ENCODE results near the gene PLXNB2. TPM values are rescaled to one million over a fixed set of nuclear protein-coding genes. Genes with fewer than 3 reads are reported as not detected.

Gene PLXNB2
- total and polyA plus RNA-seq, 2 of the 4 experiments (the other 2 are of a cell fraction) = 73.1 to 202 TPM

DNA sequence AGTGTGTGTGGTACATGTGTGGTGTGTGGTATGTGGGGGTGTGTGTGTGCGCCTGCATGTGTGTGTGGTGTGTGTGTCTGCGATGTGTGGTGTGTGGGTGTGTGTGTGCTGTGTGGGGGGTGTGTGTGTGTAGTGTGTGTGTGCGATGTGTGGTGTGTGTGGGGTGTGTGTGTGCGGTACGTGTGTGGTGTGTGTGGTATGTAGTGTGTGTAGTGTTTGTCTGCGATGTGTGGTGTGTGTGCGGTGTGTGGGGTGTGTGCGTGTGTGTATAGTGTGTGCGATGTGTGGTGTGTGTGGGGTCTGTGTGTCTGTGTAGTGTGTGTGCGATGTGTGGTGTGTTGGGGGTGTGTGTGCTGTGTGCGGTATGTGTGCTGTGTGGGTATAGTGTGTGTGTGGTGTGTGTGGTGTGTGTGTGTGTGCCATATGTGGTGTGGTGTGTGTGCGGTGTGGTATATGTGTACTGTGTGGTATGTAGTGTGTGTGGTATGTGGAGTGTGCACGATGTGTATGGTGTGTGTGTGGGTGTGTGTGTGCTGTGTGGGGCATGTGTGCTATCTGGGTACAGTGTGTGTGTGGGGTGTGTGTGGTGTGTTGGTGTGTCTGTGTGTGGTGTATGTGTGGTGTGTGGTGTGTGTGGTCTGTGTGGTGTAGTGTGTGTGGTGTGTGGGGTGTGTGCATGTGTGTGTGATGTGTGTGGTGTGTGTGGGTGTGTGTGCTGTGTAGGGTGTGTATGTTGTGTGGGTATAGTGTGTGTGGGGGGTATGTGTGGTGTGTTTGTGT lies 30.0 kb upstream of the PLXNB2 start:
- H3K4ac ChIP-seq (ENCODE audit: low read depth, low read length) = peak overlapping the region; percentile 6; the same call in 1 of the 2 replicates
- CTCF ChIA-PET = no interaction called here
- H2BK20ac ChIP-seq (ENCODE audit: low read depth, low read length) = no peak overlapping the region
- peak overlapping the region; percentile 94 for H2BK5ac ChIP-seq (ENCODE audit: low read depth, low read length, poor library complexity, severe bottlenecking)
- no peaks in the 10 kb centered on the region for H3K27me3 ChIP-seq (ENCODE audit: control insufficient read depth, insufficient read depth, low read length)
- H3K9ac ChIP-seq (ENCODE audit: low read depth, low read length) = no peak overlapping the region
- DNase-seq = no peak
- H3K4me3 ChIP-seq (ENCODE audit: insufficient read depth, low read depth, low read length) = no peak overlapping the region
- no peak overlapping the region for H3K18ac ChIP-seq (ENCODE audit: low read depth, low read length)
- H3K4me2 ChIP-seq (ENCODE audit: low read depth, low read length) = no peak overlapping the region
- H2AFZ ChIP-seq (replicated peaks; ENCODE audit: low read length, poor library complexity) = peak overlapping the region; percentile 67
- POLR2A ChIA-PET (ENCODE audit: unreplicated experiment) = no interaction called here
- H2BK15ac ChIP-seq (ENCODE audit: low read depth, low read length) = no peak overlapping the region
- dilution Hi-C loops (cut with HindIII; ENCODE audit: low sequenced_read_pairs, unreplicated experiment) (no loop called here), intact Hi-C loops (cut with micrococcal nuclease) (no loop called here), in situ Hi-C loops (cut with MboI; ENCODE audit: low sequenced_read_pairs) (no loop called here)
- ATAC-seq (ENCODE audit: low read depth) = no peak
- H3K4me1 ChIP-seq (ENCODE audit: control insufficient read depth, insufficient read depth, low read length) = peaks cover 2% of the 10 kb centered on the region; the same call in 1 of the 2 replicates
- H4K91ac ChIP-seq (ENCODE audit: insufficient read depth, low read depth, low read length) = no peak overlapping the region
- no peak overlapping the region for H4K5ac ChIP-seq (ENCODE audit: low read depth, low read length)
- H4K20me1 ChIP-seq (ENCODE audit: insufficient read depth, low read length) = peaks cover 4% of the 10 kb centered on the region; the same call in 1 of the 2 replicates
- 0 out of 2 replicates have a peak overlapping the region, but pooled peaks have one; percentile 32 for H3K14ac ChIP-seq (replicated peaks; ENCODE audit: low read depth, low read length)
- H2BK120ac ChIP-seq (ENCODE audit: low read depth, low read length) = no peak overlapping the region
- H4K8ac ChIP-seq (ENCODE audit: low read depth in 2 of 2, low read length in 2 of 2) = no peak overlapping the region
- peaks cover 14 to 31% of the 10 kb centered on the region in 2 experiments for H3K79me1 ChIP-seq (ENCODE audit: low read depth in 1 of 2, low read length in 2 of 2)
- 97 to 100% methylated on average over 1 to 9 of the region's 13 CpGs for WGBS, 2 experiments (ENCODE audit: extremely low coverage in 2 of 2, insufficient read length in 1 of 2)
- no peaks in the 10 kb centered on the region for H3K9me3 ChIP-seq (ENCODE audit: control insufficient read depth, insufficient read depth, low read length)
- H3K36me3 ChIP-seq (ENCODE audit: control insufficient read depth, insufficient read depth, low read length) = no peaks in the 10 kb centered on the region
- peaks cover 34% of the 10 kb centered on the region for H3K9me1 ChIP-seq (ENCODE audit: insufficient read depth, low read length)
- 0 out of 2 replicates have a peak overlapping the region, but pooled peaks have one; percentile 59 for H3K23ac ChIP-seq (ENCODE audit: low read depth, low read length)
- H3K56ac ChIP-seq (ENCODE audit: extremely low read depth, insufficient read depth, low read length) = no peak overlapping the region
- peak overlapping the region; percentile 76; the same call in 1 of the 2 replicates for H2AK5ac ChIP-seq (ENCODE audit: low read depth, low read length)
- H3K27ac ChIP-seq (ENCODE audit: insufficient read depth, low read length) = no peak overlapping the region
- H2AK9ac ChIP-seq (replicated peaks; ENCODE audit: low read depth, low read length, poor library complexity) = peak overlapping the region; percentile 28
- BruUV-seq (replicated peaks) = no TSS peak
- TF ChIP-seq CEBPB (IDR thresholded peaks at IDR 0.05; ENCODE audit: low read depth, low read length) (no peak), MAZ (IDR thresholded peaks at IDR 0.05; ENCODE audit: borderline replicate concordance, low read depth, low read length) (no peak), FOS (IDR thresholded peaks at IDR 0.05; ENCODE audit: low read depth, low read length) (no peak), SMC3 (IDR thresholded peaks at IDR 0.05; ENCODE audit: low read depth, low read length) (no peak), RCOR1 (IDR thresholded peaks at IDR 0.05; ENCODE audit: insufficient replicate concordance, low read length) (no peak), CHD1 (IDR thresholded peaks at IDR 0.05; ENCODE audit: low read depth, low read length) (no peak), NFE2L2 (IDR thresholded peaks at IDR 0.05; ENCODE audit: low read depth, low read length) (no peak), RFX5 (IDR thresholded peaks at IDR 0.05; ENCODE audit: low read depth, low read length) (no peak), MAFK (IDR thresholded peaks at IDR 0.05; ENCODE audit: low read depth, low read length) (no peak), BHLHE40 (IDR thresholded peaks at IDR 0.05; ENCODE audit: low read depth, low read length) (no peak), RAD21 (IDR thresholded peaks at IDR 0.05; ENCODE audit: low read length) (no peak), POLR2A (IDR thresholded peaks at IDR 0.05; ENCODE audit: low read depth, low read length) (no peak)
- TF ChIP-seq, protein P1, sequence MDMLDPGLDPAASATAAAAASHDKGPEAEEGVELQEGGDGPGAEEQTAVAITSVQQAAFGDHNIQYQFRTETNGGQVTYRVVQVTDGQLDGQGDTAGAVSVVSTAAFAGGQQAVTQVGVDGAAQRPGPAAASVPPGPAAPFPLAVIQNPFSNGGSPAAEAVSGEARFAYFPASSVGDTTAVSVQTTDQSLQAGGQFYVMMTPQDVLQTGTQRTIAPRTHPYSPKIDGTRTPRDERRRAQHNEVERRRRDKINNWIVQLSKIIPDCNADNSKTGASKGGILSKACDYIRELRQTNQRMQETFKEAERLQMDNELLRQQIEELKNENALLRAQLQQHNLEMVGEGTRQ (IDR thresholded peaks at IDR 0.05; ENCODE audit: low read depth, low read length) = no peak
- TF ChIP-seq, protein P2, sequence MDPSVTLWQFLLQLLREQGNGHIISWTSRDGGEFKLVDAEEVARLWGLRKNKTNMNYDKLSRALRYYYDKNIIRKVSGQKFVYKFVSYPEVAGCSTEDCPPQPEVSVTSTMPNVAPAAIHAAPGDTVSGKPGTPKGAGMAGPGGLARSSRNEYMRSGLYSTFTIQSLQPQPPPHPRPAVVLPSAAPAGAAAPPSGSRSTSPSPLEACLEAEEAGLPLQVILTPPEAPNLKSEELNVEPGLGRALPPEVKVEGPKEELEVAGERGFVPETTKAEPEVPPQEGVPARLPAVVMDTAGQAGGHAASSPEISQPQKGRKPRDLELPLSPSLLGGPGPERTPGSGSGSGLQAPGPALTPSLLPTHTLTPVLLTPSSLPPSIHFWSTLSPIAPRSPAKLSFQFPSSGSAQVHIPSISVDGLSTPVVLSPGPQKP (IDR thresholded peaks at IDR 0.05; ENCODE audit: borderline replicate concordance, low read depth, low read length) = no peak
- TF ChIP-seq, protein P3, sequence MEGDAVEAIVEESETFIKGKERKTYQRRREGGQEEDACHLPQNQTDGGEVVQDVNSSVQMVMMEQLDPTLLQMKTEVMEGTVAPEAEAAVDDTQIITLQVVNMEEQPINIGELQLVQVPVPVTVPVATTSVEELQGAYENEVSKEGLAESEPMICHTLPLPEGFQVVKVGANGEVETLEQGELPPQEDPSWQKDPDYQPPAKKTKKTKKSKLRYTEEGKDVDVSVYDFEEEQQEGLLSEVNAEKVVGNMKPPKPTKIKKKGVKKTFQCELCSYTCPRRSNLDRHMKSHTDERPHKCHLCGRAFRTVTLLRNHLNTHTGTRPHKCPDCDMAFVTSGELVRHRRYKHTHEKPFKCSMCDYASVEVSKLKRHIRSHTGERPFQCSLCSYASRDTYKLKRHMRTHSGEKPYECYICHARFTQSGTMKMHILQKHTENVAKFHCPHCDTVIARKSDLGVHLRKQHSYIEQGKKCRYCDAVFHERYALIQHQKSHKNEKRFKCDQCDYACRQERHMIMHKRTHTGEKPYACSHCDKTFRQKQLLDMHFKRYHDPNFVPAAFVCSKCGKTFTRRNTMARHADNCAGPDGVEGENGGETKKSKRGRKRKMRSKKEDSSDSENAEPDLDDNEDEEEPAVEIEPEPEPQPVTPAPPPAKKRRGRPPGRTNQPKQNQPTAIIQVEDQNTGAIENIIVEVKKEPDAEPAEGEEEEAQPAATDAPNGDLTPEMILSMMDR (conservative IDR thresholded peaks at IDR 0.05; ENCODE audit: low read depth, low read length) = no peak
